K562 (cell line): ENCODE results near the gene RBM20. TPM values are rescaled to one million over a fixed set of nuclear protein-coding genes. Genes with fewer than 3 reads are reported as not detected.

Experiments
- ATAC-seq: fragments of 200-7000 bp; cut with Tn5 transposase; 3 replicates; pipeline ENCODE4 v1.9.1; 2020; ENCODE audit warnings: moderate library complexity
- BruUV-seq: library from RNA; stranded (reverse); fragments of 400-500 nt; replicated peaks from 2 replicates; lab custom pipeline; 2021; lab: Mats Ljungman, UMichigan
- CTCF ChIA-PET: fragments of 300-600 bp; formaldehyde crosslinking; extraction: SDS; loops from one replicate; lab custom pipeline; 2021; ENCODE audit warnings: low intra/inter-chr PET ratio; lab: Yijun Ruan, JAX
- POLR2A ChIA-PET: fragments of 300-600, 350-650 bp; sonication (Branson Sonifier 250); formaldehyde crosslinking; extraction: SDS; loops from one replicate; lab custom pipeline; 2021; ENCODE audit warnings: antibody characterized with exemption, inconsistent platforms; lab: Yijun Ruan, JAX
- DNase-seq, 4 experiments: peaks; one replicate each; pipeline versions ENCODE4 v3.0.0 to v3.0.0-alpha.2; 2011 to 2018; ENCODE audit warnings: low spot score in 3 of 4, mixed read lengths in 3 of 4; ENCODE audit errors: extremely low read depth in 1 of 4
- FAIRE-seq: peaks from 2 replicates; lab custom pipeline; 2011; peaks lifted over from hg19 to GRCh38; lab: Jason Lieb, UNC
- H2AFZ ChIP-seq: 2 replicates; pipeline ENCODE4 v1.6.0; 2011; ENCODE audit warnings: low read depth, low read length, control low read depth, inconsistent platforms
- H3K27ac ChIP-seq: fragments of 200-600 bp; 3 replicates; pipeline ENCODE4 v1.8.0; 2011; ENCODE audit warnings: low read depth, mild to moderate bottlenecking, control low read depth, inconsistent platforms, low read length, moderate library complexity, mixed read lengths; ENCODE audit errors: extremely low read depth
- H3K27me3 ChIP-seq, 2 experiments: fragments of 300-600 bp in 1 of 2; 2 replicates in 1 of 2; 3 replicates in 1 of 2; pipeline versions ENCODE4 v1.6.0 to v1.8.0; 2011; ENCODE audit warnings: inconsistent platforms in 2 of 2, low read length in 2 of 2, mild to moderate bottlenecking in 1 of 2, mixed read lengths in 1 of 2, moderate library complexity in 1 of 2; ENCODE audit not compliant: control insufficient read depth in 2 of 2, insufficient read depth in 2 of 2
- H3K36me3 ChIP-seq: fragments of 300-600 bp; 3 replicates; pipeline ENCODE4 v1.8.0; 2011; ENCODE audit warnings: mild to moderate bottlenecking, low read length, inconsistent platforms; ENCODE audit not compliant: control insufficient read depth, insufficient read depth
- H3K4me1 ChIP-seq, 2 experiments: fragments of 200-600 bp in 1 of 2; replicated peaks in 1 of 2; 2 replicates in 1 of 2; 3 replicates in 1 of 2; pipeline versions ENCODE4 v1.5.1 to v1.8.0; 2011; ENCODE audit warnings: inconsistent platforms in 2 of 2, low read length in 2 of 2, mild to moderate bottlenecking in 1 of 2, mixed read lengths in 1 of 2, moderate library complexity in 1 of 2; ENCODE audit not compliant: control insufficient read depth in 2 of 2, insufficient read depth in 2 of 2
- H3K4me2 ChIP-seq: 2 replicates; pipeline ENCODE4 v1.6.1; 2011; ENCODE audit warnings: low read length, control low read depth, inconsistent platforms, mixed read lengths; ENCODE audit not compliant: insufficient read depth
- H3K4me3 ChIP-seq: fragments of 200-600 bp; sonication (generic), shearing (Covaris generic); 2 replicates; pipeline ENCODE4 v1.5.1; 2016; ENCODE audit warnings: control low read depth, inconsistent platforms
- H3K79me2 ChIP-seq: fragments of 200-600 bp; 3 replicates; pipeline ENCODE4 v1.8.0; 2011; ENCODE audit warnings: low read length, inconsistent platforms; ENCODE audit not compliant: control insufficient read depth, insufficient read depth
- H3K9ac ChIP-seq, 2 experiments: 2 replicates each; pipeline versions ENCODE4 v1.6.0 to v1.6.1; 2011; ENCODE audit warnings: low read depth in 2 of 2, low read length in 2 of 2, control low read depth in 1 of 2, inconsistent platforms in 1 of 2, mild to moderate bottlenecking in 1 of 2, mixed read lengths in 1 of 2; ENCODE audit not compliant: insufficient read depth in 1 of 2
- H3K9me1 ChIP-seq: one replicate; pipeline ENCODE4 v1.6.0; 2011; ENCODE audit warnings: inconsistent platforms, mild to moderate bottlenecking, low read length, moderate library complexity; ENCODE audit not compliant: control insufficient read depth, insufficient read depth
- H3K9me3 ChIP-seq: replicated peaks from 2 replicates; pipeline ENCODE4 v1.5.1; 2011; ENCODE audit warnings: low read depth, low read length, inconsistent platforms; ENCODE audit not compliant: control insufficient read depth, insufficient read depth
- H4K20me1 ChIP-seq: replicated peaks from 2 replicates; pipeline ENCODE4 v1.6.1; 2011; ENCODE audit warnings: low read length, inconsistent platforms, mixed read lengths; ENCODE audit not compliant: control insufficient read depth, insufficient read depth
- DIDO1 ChIP-seq: fragments of 450-650 bp; IDR thresholded peaks from 2 replicates; pipeline ENCODE4 v1.6.1; 2016; ENCODE audit warnings: low read depth, missing biosample characterization, missing genetic modification characterization
- EP300 ChIP-seq: IDR thresholded peaks from 2 replicates; pipeline ENCODE4 v1.6.1; 2012; ENCODE audit warnings: low read length, improper control_type of control experiment
- LARP7 ChIP-seq: fragments of 450-650 bp; IDR thresholded peaks from 2 replicates; pipeline ENCODE4 v1.6.1; 2016
- PPARD ChIP-seq: fragments of 250-450 bp; sonication (Bioruptor Pico); IDR thresholded peaks from 2 replicates; pipeline ENCODE4 v1.8.0; 2022; ENCODE audit warnings: inconsistent platforms, mild to moderate bottlenecking, moderate library complexity
- SRSF9 ChIP-seq: fragments of 200-400 bp; formaldehyde crosslinking; IDR thresholded peaks from 2 replicates; pipeline ENCODE4 v1.6.1; 2017; ENCODE audit warnings: low read depth, low read length, borderline replicate concordance
- ZNF717 ChIP-seq: fragments of 250-450 bp; sonication (Bioruptor Pico); IDR thresholded peaks from 2 replicates; pipeline ENCODE4 v1.5.0; 2021
- WGBS: fragments of 100-300 bp; shearing (Covaris generic); methylation state at CpG from one replicate; pipeline ENCODE4 v1.1.6; 2016; ENCODE audit warnings: low coverage, mixed read lengths; ENCODE audit not compliant: insufficient coverage; ENCODE audit errors: missing lambda C conversion rate; 5-methylcytosine and 5-hydroxymethylcytosine counted together
- in situ Hi-C: fragments of 300-500 bp; cut with MboI; formaldehyde crosslinking; loops from 4 replicates; pipeline ENCODE4 v1.15.0; 2018; ENCODE audit warnings: inconsistent platforms, mixed read lengths
- intact Hi-C: fragments of 100-400 bp; cut with micrococcal nuclease; formaldehyde crosslinking; loops from 2 replicates; pipeline ENCODE4 v1.14.2; 2022
- polyA plus RNA-seq, 8 experiments: library from polyadenylated mRNA; depleted of rRNA in 4 of 8; stranded (reverse) in 5 of 8; unstranded in 3 of 8; fragments of >200 nt; fragmentation: Nextera tagmentation in 2 of 8; fragmentation: Illumina TruSeq in 1 of 8; extraction: Ambion mirVana in 2 of 8; extraction: Trizol in 1 of 8; gene quantifications; 2 replicates each; pipeline versions ENCODE4 v1.2.1 to v1.2.3, GENCODE V29; 2011 to 2014; ENCODE audit warnings: inconsistent platforms in 1 of 8, missing spikeins in 1 of 8
- total RNA-seq, 7 experiments: library from RNA; depleted of rRNA in 6 of 7; stranded (reverse); fragments of >200 nt in 6 of 7; fragmentation: Illumina TruSeq in 2 of 7; extraction: Trizol in 2 of 7; gene quantifications; 2 replicates each; pipeline versions ENCODE4 v1.2.1 to v1.2.3, GENCODE V29; 2011 to 2021; ENCODE audit warnings: low replicate concordance in 1 of 7
- TF ChIP-seq, protein P1 (sequence below): sonication (generic); formaldehyde crosslinking; IDR thresholded peaks from 2 replicates; pipeline ENCODE4 v1.4.0; 2020; ENCODE audit warnings: mild to moderate bottlenecking, missing genetic modification reagents
- TF ChIP-seq, protein P2 (sequence below): IDR thresholded peaks from 3 replicates; pipeline ENCODE4 v1.6.1; 2011; ENCODE audit warnings: borderline replicate concordance, mild to moderate bottlenecking; ENCODE audit not compliant: insufficient read length, insufficient read depth
- TF ChIP-seq, protein P3 (sequence below): fragments of 450-650 bp; IDR thresholded peaks from 2 replicates; pipeline ENCODE4 v1.6.1; 2016; ENCODE audit warnings: missing biosample characterization, missing genetic modification characterization
- TF ChIP-seq, protein P4 (sequence below): sonication (generic); formaldehyde crosslinking; IDR thresholded peaks from 2 replicates; pipeline ENCODE4 v1.8.1; 2023; ENCODE audit warnings: mild to moderate bottlenecking, missing genetic modification reagents, moderate library complexity
- TF ChIP-seq, protein P5 (sequence below): IDR thresholded peaks from 2 replicates; pipeline ENCODE4 v1.6.1; 2011; ENCODE audit warnings: borderline replicate concordance, low read depth, mild to moderate bottlenecking, moderate library complexity, low read length; ENCODE audit not compliant: insufficient read depth, poor library complexity, severe bottlenecking
- TF ChIP-seq, protein P6 (sequence below): fragments of 250-450 bp; sonication (Bioruptor Pico); IDR thresholded peaks from 2 replicates; pipeline ENCODE4 v1.5.0; 2020; ENCODE audit warnings: mild to moderate bottlenecking

RBM20 gene
- total and polyA plus RNA-seq, 9 of the 15 experiments (the other 6 are each of a cell fraction or from before 2014, with no cell fraction given), result 0.63 to 5.7 (median 3.2) TPM

DNA sequence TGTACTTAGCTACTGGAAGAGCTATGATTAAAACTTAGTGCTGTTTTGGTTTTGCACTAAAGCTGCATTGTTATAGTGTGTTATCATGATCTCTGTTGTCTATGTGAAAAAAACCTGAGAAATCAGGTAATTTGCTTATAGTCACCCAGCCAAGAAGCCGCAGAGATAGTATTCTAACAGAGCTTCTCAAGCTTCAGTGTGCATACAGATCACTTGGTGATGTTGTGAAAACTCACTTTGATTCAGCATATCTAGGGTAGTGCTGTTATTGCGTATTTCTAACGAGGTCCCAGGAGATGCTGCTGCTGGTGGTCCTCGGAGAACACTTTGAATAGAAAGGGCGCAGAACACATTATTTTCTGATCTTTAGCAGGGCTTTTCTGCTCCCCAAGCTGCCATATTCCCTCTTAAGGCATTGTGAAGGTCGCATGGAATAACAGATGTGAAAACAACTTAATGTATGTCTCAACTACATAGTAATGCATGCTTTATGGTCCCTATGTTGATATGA is 159.2 kb downstream of the RBM20 start:
- H3K9ac ChIP-seq, result no peak overlapping the region
- no peak for ATAC-seq
- in situ Hi-C loops (loop anchor here (10.0 kb wide), 1 partner anchor 92 kb away; no protein-coding TSS in a partner anchor), intact Hi-C loops (loop anchor here (2.0 to 5.0 kb wide), 2 partner anchors 56 to 89 kb away; no protein-coding TSS in a partner anchor)
- DNase-seq, result no peak
- H3K27me3 ChIP-seq, result no peaks in the 10 kb centered on the region
- FAIRE-seq, result no peak
- ChIA-PET CTCF (interaction anchor here (1.4 kb wide), 1 partner anchor 90 kb away, joined by 4 read pairs; no protein-coding TSS in a partner anchor), POLR2A (interaction anchor here (0.6 to 1.4 kb wide), 6 partner anchors 8 to 508 kb away, joined by 3 to 5 read pairs (median 3); no protein-coding TSS in a partner anchor)
- H2AFZ ChIP-seq, result no peak overlapping the region
- BruUV-seq, result no TSS peak
- H3K4me3 ChIP-seq, result no peak overlapping the region
- no peaks in the 10 kb centered on the region for H3K79me2 ChIP-seq
- no peak overlapping the region for H3K27ac ChIP-seq
- no peaks in the 10 kb centered on the region for H3K9me1 ChIP-seq
- no peaks in the 10 kb centered on the region for H3K9me3 ChIP-seq
- H4K20me1 ChIP-seq, result no peaks in the 10 kb centered on the region
- peaks cover 0 to 4% of the 10 kb centered on the region in 2 experiments; a peak in 2 of 5 replicates for H3K4me1 ChIP-seq
- WGBS, result 52% methylated on average over 5 of the region's 6 CpGs
- H3K4me2 ChIP-seq, result no peak overlapping the region
- H3K36me3 ChIP-seq, result peaks cover 42% of the 10 kb centered on the region; the same call in 2 of the 3 replicates
- TF ChIP-seq, protein P1, sequence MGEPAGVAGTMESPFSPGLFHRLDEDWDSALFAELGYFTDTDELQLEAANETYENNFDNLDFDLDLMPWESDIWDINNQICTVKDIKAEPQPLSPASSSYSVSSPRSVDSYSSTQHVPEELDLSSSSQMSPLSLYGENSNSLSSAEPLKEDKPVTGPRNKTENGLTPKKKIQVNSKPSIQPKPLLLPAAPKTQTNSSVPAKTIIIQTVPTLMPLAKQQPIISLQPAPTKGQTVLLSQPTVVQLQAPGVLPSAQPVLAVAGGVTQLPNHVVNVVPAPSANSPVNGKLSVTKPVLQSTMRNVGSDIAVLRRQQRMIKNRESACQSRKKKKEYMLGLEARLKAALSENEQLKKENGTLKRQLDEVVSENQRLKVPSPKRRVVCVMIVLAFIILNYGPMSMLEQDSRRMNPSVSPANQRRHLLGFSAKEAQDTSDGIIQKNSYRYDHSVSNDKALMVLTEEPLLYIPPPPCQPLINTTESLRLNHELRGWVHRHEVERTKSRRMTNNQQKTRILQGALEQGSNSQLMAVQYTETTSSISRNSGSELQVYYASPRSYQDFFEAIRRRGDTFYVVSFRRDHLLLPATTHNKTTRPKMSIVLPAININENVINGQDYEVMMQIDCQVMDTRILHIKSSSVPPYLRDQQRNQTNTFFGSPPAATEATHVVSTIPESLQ (CRISPR knock-in tag), result no peak
- TF ChIP-seq, protein P2, sequence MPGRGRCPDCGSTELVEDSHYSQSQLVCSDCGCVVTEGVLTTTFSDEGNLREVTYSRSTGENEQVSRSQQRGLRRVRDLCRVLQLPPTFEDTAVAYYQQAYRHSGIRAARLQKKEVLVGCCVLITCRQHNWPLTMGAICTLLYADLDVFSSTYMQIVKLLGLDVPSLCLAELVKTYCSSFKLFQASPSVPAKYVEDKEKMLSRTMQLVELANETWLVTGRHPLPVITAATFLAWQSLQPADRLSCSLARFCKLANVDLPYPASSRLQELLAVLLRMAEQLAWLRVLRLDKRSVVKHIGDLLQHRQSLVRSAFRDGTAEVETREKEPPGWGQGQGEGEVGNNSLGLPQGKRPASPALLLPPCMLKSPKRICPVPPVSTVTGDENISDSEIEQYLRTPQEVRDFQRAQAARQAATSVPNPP, result no peak
- TF ChIP-seq DIDO1 (tag) (no peak), EP300 (no peak), PPARD (CRISPR knock-in tag) (no peak), ZNF717 (CRISPR knock-in tag) (no peak), LARP7 (no peak), SRSF9 (no peak)
- TF ChIP-seq, protein P3, sequence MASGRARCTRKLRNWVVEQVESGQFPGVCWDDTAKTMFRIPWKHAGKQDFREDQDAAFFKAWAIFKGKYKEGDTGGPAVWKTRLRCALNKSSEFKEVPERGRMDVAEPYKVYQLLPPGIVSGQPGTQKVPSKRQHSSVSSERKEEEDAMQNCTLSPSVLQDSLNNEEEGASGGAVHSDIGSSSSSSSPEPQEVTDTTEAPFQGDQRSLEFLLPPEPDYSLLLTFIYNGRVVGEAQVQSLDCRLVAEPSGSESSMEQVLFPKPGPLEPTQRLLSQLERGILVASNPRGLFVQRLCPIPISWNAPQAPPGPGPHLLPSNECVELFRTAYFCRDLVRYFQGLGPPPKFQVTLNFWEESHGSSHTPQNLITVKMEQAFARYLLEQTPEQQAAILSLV (tag), result no peak
- TF ChIP-seq, protein P4, sequence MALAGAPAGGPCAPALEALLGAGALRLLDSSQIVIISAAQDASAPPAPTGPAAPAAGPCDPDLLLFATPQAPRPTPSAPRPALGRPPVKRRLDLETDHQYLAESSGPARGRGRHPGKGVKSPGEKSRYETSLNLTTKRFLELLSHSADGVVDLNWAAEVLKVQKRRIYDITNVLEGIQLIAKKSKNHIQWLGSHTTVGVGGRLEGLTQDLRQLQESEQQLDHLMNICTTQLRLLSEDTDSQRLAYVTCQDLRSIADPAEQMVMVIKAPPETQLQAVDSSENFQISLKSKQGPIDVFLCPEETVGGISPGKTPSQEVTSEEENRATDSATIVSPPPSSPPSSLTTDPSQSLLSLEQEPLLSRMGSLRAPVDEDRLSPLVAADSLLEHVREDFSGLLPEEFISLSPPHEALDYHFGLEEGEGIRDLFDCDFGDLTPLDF (CRISPR knock-in tag), result no peak
- TF ChIP-seq, protein P5, sequence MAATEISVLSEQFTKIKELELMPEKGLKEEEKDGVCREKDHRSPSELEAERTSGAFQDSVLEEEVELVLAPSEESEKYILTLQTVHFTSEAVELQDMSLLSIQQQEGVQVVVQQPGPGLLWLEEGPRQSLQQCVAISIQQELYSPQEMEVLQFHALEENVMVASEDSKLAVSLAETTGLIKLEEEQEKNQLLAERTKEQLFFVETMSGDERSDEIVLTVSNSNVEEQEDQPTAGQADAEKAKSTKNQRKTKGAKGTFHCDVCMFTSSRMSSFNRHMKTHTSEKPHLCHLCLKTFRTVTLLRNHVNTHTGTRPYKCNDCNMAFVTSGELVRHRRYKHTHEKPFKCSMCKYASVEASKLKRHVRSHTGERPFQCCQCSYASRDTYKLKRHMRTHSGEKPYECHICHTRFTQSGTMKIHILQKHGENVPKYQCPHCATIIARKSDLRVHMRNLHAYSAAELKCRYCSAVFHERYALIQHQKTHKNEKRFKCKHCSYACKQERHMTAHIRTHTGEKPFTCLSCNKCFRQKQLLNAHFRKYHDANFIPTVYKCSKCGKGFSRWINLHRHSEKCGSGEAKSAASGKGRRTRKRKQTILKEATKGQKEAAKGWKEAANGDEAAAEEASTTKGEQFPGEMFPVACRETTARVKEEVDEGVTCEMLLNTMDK, result no peak
- TF ChIP-seq, protein P6, sequence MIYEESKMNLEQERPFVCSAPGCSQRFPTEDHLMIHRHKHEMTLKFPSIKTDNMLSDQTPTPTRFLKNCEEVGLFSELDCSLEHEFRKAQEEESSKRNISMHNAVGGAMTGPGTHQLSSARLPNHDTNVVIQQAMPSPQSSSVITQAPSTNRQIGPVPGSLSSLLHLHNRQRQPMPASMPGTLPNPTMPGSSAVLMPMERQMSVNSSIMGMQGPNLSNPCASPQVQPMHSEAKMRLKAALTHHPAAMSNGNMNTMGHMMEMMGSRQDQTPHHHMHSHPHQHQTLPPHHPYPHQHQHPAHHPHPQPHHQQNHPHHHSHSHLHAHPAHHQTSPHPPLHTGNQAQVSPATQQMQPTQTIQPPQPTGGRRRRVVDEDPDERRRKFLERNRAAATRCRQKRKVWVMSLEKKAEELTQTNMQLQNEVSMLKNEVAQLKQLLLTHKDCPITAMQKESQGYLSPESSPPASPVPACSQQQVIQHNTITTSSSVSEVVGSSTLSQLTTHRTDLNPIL (CRISPR knock-in tag), result no peak
